H1 (cell line): ENCODE measurements around the gene PLEK. TPM values are rescaled to one million over a fixed set of nuclear protein-coding genes. Genes with fewer than 3 reads are reported as not detected.

ENCODE experiments used
- CTCF ChIA-PET: fragments of 300-600 bp; sonication (Branson Sonifier 250); formaldehyde crosslinking; loops from one replicate; lab custom pipeline; 2021; ENCODE audit not compliant: partially characterized antibody; lab: Charles Lee
- POLR2A ChIA-PET: fragments of 300-600 bp; sonication (Branson Sonifier 250); formaldehyde crosslinking; loops from one replicate; lab custom pipeline; 2021; ENCODE audit warnings: inconsistent platforms; ENCODE audit not compliant: partially characterized antibody; lab: Charles Lee
- DNase-seq, 2 experiments: peaks; one replicate each; pipeline versions ENCODE4 v3.0.0 to v3.0.0-alpha.2; 2010 to 2022; ENCODE audit warnings: low spot score in 2 of 2, low read depth in 1 of 2, mixed read lengths in 1 of 2
- FAIRE-seq: peaks from 2 replicates; lab custom pipeline; 2011; peaks lifted over from hg19 to GRCh38; lab: Jason Lieb, UNC
- H2AFZ ChIP-seq: 2 replicates; pipeline ENCODE4 v1.8.1; 2012; ENCODE audit warnings: low read length, inconsistent platforms
- H2AK5ac ChIP-seq: 2 replicates; pipeline ENCODE4 v1.6.1; 2013; ENCODE audit warnings: low read depth, low read length
- H2BK120ac ChIP-seq: replicated peaks from 2 replicates; pipeline ENCODE3; 2013; ENCODE audit warnings: low read depth, low read length, inconsistent platforms
- H2BK12ac ChIP-seq: 2 replicates; pipeline ENCODE4 v1.6.1; 2013; ENCODE audit warnings: low read depth, low read length
- H2BK15ac ChIP-seq: 2 replicates; pipeline ENCODE4 v1.6.1; 2013; ENCODE audit warnings: low read length
- H2BK20ac ChIP-seq: 2 replicates; pipeline ENCODE4 v1.6.1; 2013; ENCODE audit warnings: low read length
- H2BK5ac ChIP-seq: 2 replicates; pipeline ENCODE4 v1.6.1; 2013; ENCODE audit warnings: low read depth, low read length
- H3K14ac ChIP-seq: 2 replicates; pipeline ENCODE4 v1.6.1; 2013; ENCODE audit warnings: inconsistent platforms; ENCODE audit not compliant: insufficient read length
- H3K18ac ChIP-seq: 2 replicates; pipeline ENCODE4 v1.6.1; 2013; ENCODE audit warnings: low read length; ENCODE audit errors: extremely low read depth
- H3K23ac ChIP-seq: 2 replicates; pipeline ENCODE4 v1.6.1; 2013; ENCODE audit warnings: inconsistent platforms; ENCODE audit not compliant: insufficient read length
- H3K23me2 ChIP-seq: 2 replicates; pipeline ENCODE4 v1.6.1; 2013; ENCODE audit warnings: low read depth, low read length
- H3K27ac ChIP-seq: 2 replicates; pipeline ENCODE4 v1.6.1; 2011; ENCODE audit warnings: low read depth, low read length, inconsistent platforms
- H3K27me3 ChIP-seq, 4 experiments: replicated peaks in 1 of 4; 1 replicate in 1 of 4; 2 replicates in 3 of 4; pipeline versions ENCODE4 v1.6.1 to v1.8.1; 2011 to 2013; ENCODE audit warnings: low read length in 3 of 4, mild to moderate bottlenecking in 3 of 4, inconsistent platforms in 2 of 4, mixed read lengths in 2 of 4, moderate library complexity in 1 of 4; ENCODE audit not compliant: control insufficient read depth in 3 of 4, insufficient read depth in 3 of 4; ENCODE audit errors: extremely low read depth in 1 of 4
- H3K36me3 ChIP-seq, 4 experiments: 2 replicates each; pipeline versions ENCODE4 v1.6.1 to v1.8.1; 2011 to 2013; ENCODE audit warnings: mild to moderate bottlenecking in 4 of 4, low read length in 3 of 4, moderate library complexity in 2 of 4, control low read depth in 1 of 4, inconsistent platforms in 1 of 4; ENCODE audit not compliant: insufficient read depth in 4 of 4, control insufficient read depth in 2 of 4
- H3K4ac ChIP-seq: replicated peaks from 2 replicates; pipeline ENCODE3; 2013; ENCODE audit warnings: low read length, low read depth, mixed read lengths, inconsistent platforms; ENCODE audit not compliant: insufficient read length
- H3K4me1 ChIP-seq, 4 experiments: replicated peaks in 1 of 4; 1 replicate in 1 of 4; 2 replicates in 3 of 4; pipeline versions ENCODE4 v1.6.1 to v1.8.1; 2011 to 2013; ENCODE audit warnings: low read length in 3 of 4, inconsistent platforms in 2 of 4, mixed read lengths in 1 of 4; ENCODE audit not compliant: insufficient read depth in 4 of 4, control insufficient read depth in 3 of 4
- H3K4me2 ChIP-seq, 2 experiments: 2 replicates each; pipeline versions ENCODE4 v1.6.1 to v1.8.1; 2011 to 2013; ENCODE audit warnings: low read depth in 2 of 2, low read length in 2 of 2, control low read depth in 1 of 2, inconsistent platforms in 1 of 2, mild to moderate bottlenecking in 1 of 2; ENCODE audit not compliant: insufficient read depth in 1 of 2
- H3K4me3 ChIP-seq, 4 experiments: fragments of 200-600, 300-600 bp in 1 of 4; sonication (generic), shearing (Covaris generic), sonication (Bioruptor Twin) in 1 of 4; 2 replicates each; pipeline versions ENCODE4 v1.5.1 to v1.8.1; 2011 to 2016; ENCODE audit warnings: low read length in 4 of 4, low read depth in 3 of 4, control low read depth in 2 of 4, inconsistent platforms in 2 of 4, mild to moderate bottlenecking in 2 of 4, mixed read lengths in 1 of 4, moderate library complexity in 1 of 4; ENCODE audit not compliant: insufficient read depth in 2 of 4; ENCODE audit errors: extremely low read depth in 1 of 4
- H3K56ac ChIP-seq: replicated peaks from 2 replicates; pipeline ENCODE3; 2013; ENCODE audit warnings: low read depth, mild to moderate bottlenecking, mixed read lengths, low read length, inconsistent platforms; ENCODE audit not compliant: insufficient read length
- H3K79me1 ChIP-seq: 2 replicates; pipeline ENCODE4 v1.6.1; 2013; ENCODE audit warnings: low read depth, low read length, control low read depth
- H3K79me2 ChIP-seq, 2 experiments: 2 replicates each; pipeline versions ENCODE4 v1.6.1 to v1.8.1; 2012 to 2013; ENCODE audit warnings: low read length in 2 of 2, mild to moderate bottlenecking in 2 of 2, inconsistent platforms in 1 of 2; ENCODE audit not compliant: insufficient read depth in 2 of 2, control insufficient read depth in 1 of 2
- H3K9ac ChIP-seq, 4 experiments: replicated peaks in 1 of 4; 1 replicate in 1 of 4; 2 replicates in 3 of 4; pipeline versions ENCODE4 v1.6.1 to v1.8.1; 2011 to 2013; ENCODE audit warnings: low read depth in 3 of 4, low read length in 3 of 4, control low read depth in 2 of 4, mild to moderate bottlenecking in 2 of 4, moderate library complexity in 2 of 4, inconsistent platforms in 1 of 4; ENCODE audit errors: extremely low read depth in 1 of 4
- H3K9me3 ChIP-seq, 2 experiments: 2 replicates each; pipeline versions ENCODE4 v1.6.1 to v1.8.1; 2012 to 2013; ENCODE audit warnings: mild to moderate bottlenecking in 2 of 2, moderate library complexity in 2 of 2, control low read depth in 1 of 2, inconsistent platforms in 1 of 2, low read depth in 1 of 2, low read length in 1 of 2, mixed read lengths in 1 of 2; ENCODE audit not compliant: insufficient read depth in 2 of 2
- H4K20me1 ChIP-seq, 2 experiments: replicated peaks in 1 of 2; 2 replicates each; pipeline versions ENCODE3 to v1.8.1; 2011 to 2013; ENCODE audit warnings: inconsistent platforms in 2 of 2, low read length in 2 of 2, mild to moderate bottlenecking in 1 of 2; ENCODE audit not compliant: insufficient read depth in 2 of 2, control insufficient read depth in 1 of 2
- H4K5ac ChIP-seq: 2 replicates; pipeline ENCODE4 v1.6.1; 2013; ENCODE audit warnings: low read length, low read depth, mixed read lengths, inconsistent platforms; ENCODE audit not compliant: insufficient read length
- H4K8ac ChIP-seq: 2 replicates; pipeline ENCODE4 v1.8.0; 2013; ENCODE audit warnings: mild to moderate bottlenecking, moderate library complexity, low read length, inconsistent platforms; ENCODE audit not compliant: insufficient read depth; ENCODE audit errors: extremely low read depth
- H4K91ac ChIP-seq: replicated peaks from 2 replicates; pipeline ENCODE3; 2013; ENCODE audit warnings: low read length, mixed read lengths, inconsistent platforms; ENCODE audit not compliant: insufficient read length
- BRCA1 ChIP-seq: IDR thresholded peaks from 2 replicates; pipeline ENCODE4 v1.6.1; 2012; ENCODE audit warnings: low read depth, low read length, improper control_type of control experiment
- CHD1 ChIP-seq: IDR thresholded peaks from 2 replicates; pipeline ENCODE4 v1.6.1; 2012; ENCODE audit warnings: low read depth, low read length, improper control_type of control experiment
- FOSL1 ChIP-seq: IDR thresholded peaks from 2 replicates; pipeline ENCODE4 v1.6.1; 2011; ENCODE audit warnings: mild to moderate bottlenecking, low read depth, low read length, moderate library complexity; ENCODE audit not compliant: insufficient read depth
- HDAC2 ChIP-seq, 2 experiments: fragments of 300-600 bp in 1 of 2; sonication (generic) in 1 of 2; IDR thresholded peaks; 2 replicates each; pipeline ENCODE4 v1.6.1; 2011 to 2012; ENCODE audit warnings: low read depth in 2 of 2, low read length in 2 of 2, mild to moderate bottlenecking in 2 of 2, moderate library complexity in 2 of 2, borderline replicate concordance in 1 of 2, inconsistent platforms in 1 of 2
- MAFK ChIP-seq: IDR thresholded peaks from 2 replicates; pipeline ENCODE4 v1.6.1; 2012; ENCODE audit warnings: low read depth, mild to moderate bottlenecking, improper control_type of control experiment, low read length
- SAP30 ChIP-seq: fragments of 300-600 bp; sonication (generic); IDR thresholded peaks from 2 replicates; pipeline ENCODE4 v1.7.1; 2012; ENCODE audit warnings: low read length, moderate library complexity, mild to moderate bottlenecking, inconsistent platforms; ENCODE audit not compliant: insufficient read depth, insufficient replicate concordance
- WGBS, 2 experiments: shearing (Covaris generic) in 1 of 2; methylation state at CpG; one replicate each; pipeline versions ENCODE4 v1.1.6 to v1.1.7; 2013 to 2015; ENCODE audit warnings: low lambda C conversion rate in 2 of 2, mixed read lengths in 2 of 2, inconsistent platforms in 1 of 2, low coverage in 1 of 2, missing lambda C conversion rate in 1 of 2; ENCODE audit not compliant: insufficient replicate concordance in 2 of 2, insufficient coverage in 1 of 2, insufficient read length in 1 of 2; ENCODE audit errors: extremely low coverage in 1 of 2, missing lambda C conversion rate in 1 of 2; 5-methylcytosine and 5-hydroxymethylcytosine counted together
- polyA plus RNA-seq, 7 experiments: library from polyadenylated mRNA; depleted of rRNA in 3 of 7; stranded (reverse) in 5 of 7; unstranded in 2 of 7; fragments of >200 nt in 5 of 7; fragments of 200-250 nt in 2 of 7; gene quantifications; 1 replicate in 5 of 7; 2 replicates in 1 of 7; 4 replicates in 1 of 7; pipeline versions ENCODE4 v1.2.1 to v1.2.3, GENCODE V29; 2011 to 2013; ENCODE audit warnings: missing spikeins in 2 of 7, mixed read lengths in 2 of 7
- total RNA-seq: library from RNA; stranded (reverse); fragmentation: NEBNext Ultra II Directional; extraction: Animal tissue kit (Norgen Biotek cat#: 25700); gene quantifications from 2 replicates; pipeline ENCODE4 v1.2.1, GENCODE V29; 2021

Gene PLEK
- total and polyA plus RNA-seq, 2 of the 8 experiments (the other 6 are each of a cell fraction or from before 2014, with no cell fraction given) = not detected

GRCh38 chr2:68431316-68431972 lies 66.4 kb downstream of the PLEK start:
- Histone ChIP-seq H2AK5ac (no peak overlapping the region), H2BK12ac (no peak overlapping the region), H3K4me1 (no peaks in the 10 kb centered on the region), H3K9me3 (peaks cover 0 to 3% of the 10 kb centered on the region in 2 experiments; a peak in 1 of 4 replicates), H3K4ac (no peak overlapping the region), H3K4me3 (no peak overlapping the region), H3K4me2 (no peak overlapping the region), H4K8ac (no peak overlapping the region), H3K9ac (no peak overlapping the region), H3K23me2 (no peaks in the 10 kb centered on the region), H3K27me3 (no peaks in the 10 kb centered on the region), H3K23ac (no peak overlapping the region), H4K5ac (no peak overlapping the region), H3K18ac (no peak overlapping the region), H3K36me3 (no peaks in the 10 kb centered on the region), H4K20me1 (no peaks in the 10 kb centered on the region), H4K91ac (no peak overlapping the region), H2AFZ (no peak overlapping the region), H3K14ac (no peak overlapping the region), H2BK5ac (no peak overlapping the region), H3K79me1 (no peaks in the 10 kb centered on the region), H2BK120ac (no peak overlapping the region), H3K56ac (no peak overlapping the region), H3K79me2 (no peaks in the 10 kb centered on the region), H2BK15ac (no peak overlapping the region), H3K27ac (no peak overlapping the region), H2BK20ac (no peak overlapping the region)
- CTCF ChIA-PET = interaction anchor here (0.6 to 1.4 kb wide), 3 partner anchors 10 to 470 kb away, joined by 3 to 8 read pairs (median 5); no protein-coding TSS in a partner anchor
- POLR2A ChIA-PET = no interaction called here
- FAIRE-seq (no peak), DNase-seq (no peak)
- 82% methylated on average over 8 of the region's 8 CpGs; no CpG with 5 or more reads in 1 of the 2 experiments for WGBS, 2 experiments
- TF ChIP-seq HDAC2 (IDR thresholded peaks at IDR 0.05; ENCODE audit: borderline replicate concordance in 1 of 2, low read depth in 2 of 2, low read length in 2 of 2) = no peak
- TF ChIP-seq BRCA1 = no peak
- no peak for TF ChIP-seq CHD1
- no peak for TF ChIP-seq MAFK
- no peak for TF ChIP-seq SAP30
- no peak for TF ChIP-seq FOSL1
